HG03460 (cell line): Measurements from ENCODE around the gene FOXP4.

Experiments used
- ATAC-seq: cut with Tn5 transposase; IDR thresholded peaks from one replicate; pipeline ENCODE4 v1.9.1; 2021; ENCODE audit not compliant: unreplicated experiment

The FOXP4 gene, protein sequence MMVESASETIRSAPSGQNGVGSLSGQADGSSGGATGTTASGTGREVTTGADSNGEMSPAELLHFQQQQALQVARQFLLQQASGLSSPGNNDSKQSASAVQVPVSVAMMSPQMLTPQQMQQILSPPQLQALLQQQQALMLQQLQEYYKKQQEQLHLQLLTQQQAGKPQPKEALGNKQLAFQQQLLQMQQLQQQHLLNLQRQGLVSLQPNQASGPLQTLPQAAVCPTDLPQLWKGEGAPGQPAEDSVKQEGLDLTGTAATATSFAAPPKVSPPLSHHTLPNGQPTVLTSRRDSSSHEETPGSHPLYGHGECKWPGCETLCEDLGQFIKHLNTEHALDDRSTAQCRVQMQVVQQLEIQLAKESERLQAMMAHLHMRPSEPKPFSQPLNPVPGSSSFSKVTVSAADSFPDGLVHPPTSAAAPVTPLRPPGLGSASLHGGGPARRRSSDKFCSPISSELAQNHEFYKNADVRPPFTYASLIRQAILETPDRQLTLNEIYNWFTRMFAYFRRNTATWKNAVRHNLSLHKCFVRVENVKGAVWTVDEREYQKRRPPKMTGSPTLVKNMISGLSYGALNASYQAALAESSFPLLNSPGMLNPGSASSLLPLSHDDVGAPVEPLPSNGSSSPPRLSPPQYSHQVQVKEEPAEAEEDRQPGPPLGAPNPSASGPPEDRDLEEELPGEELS

GRCh38 chr6:41545703-41546474 lies at the start of gene FOXP4:
FOXP4 (plus strand) TSS chr6:41546381; CDS start chr6:41565761, 19,380 bp downstream.
- ATAC-seq = peak; percentile 64

- no peak for ATAC-seq
These were observed 48.6 kb upstream of the FOXP4 start for GRCh38 chr6:41497573-41497972.

- ATAC-seq = no peak
These were observed 48.2 kb upstream of the FOXP4 start for GRCh38 chr6:41497994-41498393.

GRCh38 chr6:41498968-41499599 lies 47.1 kb upstream of the FOXP4 start:
- ATAC-seq = no peak

DNA sequence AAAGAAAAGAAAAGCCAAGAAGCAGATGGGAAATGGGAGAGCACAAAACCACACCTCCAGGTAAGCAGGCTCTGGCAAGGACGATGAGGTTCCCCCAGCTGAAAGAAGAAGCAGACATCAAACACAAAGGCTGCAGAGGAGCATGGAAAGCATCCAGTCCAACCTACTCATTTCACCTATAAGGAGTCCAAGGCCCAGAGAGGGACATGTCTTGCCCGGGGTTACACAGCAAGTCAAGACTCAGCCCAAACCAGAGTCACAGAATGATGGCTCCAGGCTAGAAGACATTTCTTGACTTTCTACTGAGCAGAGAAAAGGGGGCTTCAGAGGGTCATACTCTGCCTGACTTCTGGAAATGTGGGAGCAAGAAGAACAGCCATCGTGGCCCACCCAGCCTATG lies 45.6 kb upstream of the FOXP4 start:
- no peak for ATAC-seq

DNA sequence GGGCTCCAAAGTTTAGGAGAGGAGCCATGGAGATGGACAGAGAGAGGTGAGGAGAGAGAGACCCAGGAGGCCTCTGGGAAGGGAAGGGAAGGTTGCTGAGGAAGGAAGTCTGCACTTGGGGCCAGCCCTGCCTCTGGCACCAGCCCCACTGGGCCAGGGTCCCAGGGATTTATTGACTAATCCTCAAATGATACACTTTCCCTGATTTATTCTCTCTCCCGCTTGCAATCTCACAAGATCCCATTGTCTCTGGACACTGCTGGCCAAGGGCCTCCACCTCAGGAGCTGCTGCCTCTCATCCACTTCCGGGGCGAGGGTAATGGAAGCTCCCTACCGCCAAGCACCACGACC lies 43.6 kb upstream of the FOXP4 start:
- ATAC-seq = no peak

DNA sequence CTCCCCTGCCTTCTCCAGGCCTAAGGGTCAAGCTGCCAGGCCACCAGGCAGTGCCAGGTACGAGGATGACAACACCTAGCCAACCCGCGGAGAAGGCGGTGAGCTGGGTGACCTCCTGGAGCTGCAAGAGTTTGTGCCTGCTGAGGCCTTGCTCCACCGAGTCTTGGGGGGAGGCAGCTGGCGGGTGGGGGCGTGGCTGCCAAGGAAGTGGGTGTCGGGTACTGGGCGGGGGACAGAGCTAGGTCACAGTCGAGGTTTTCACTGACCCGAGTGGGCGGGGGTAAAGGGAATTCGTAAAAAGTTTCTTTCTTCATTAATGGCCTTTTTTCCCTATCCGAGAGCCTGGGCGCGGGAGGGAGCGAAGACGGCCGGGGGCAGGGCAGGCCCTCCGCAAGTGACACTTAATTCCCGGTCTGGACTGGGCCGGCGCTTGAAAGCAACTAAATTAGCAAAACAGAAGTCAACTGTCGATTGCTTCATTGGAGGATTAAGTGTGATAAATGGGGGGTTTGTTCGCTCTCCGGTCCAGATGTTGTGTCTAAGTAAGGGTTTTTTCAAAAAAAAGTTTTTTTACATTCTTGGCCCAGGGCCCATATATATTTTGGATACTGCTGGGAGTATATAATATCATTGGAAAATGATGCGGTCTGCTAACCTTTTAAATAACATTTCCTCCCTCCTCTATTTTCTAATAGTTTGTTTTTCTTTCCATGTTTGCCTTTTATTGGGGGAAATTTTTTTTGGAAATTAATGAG lies 43.1 kb upstream of the FOXP4 start:
- no peak for ATAC-seq

- ATAC-seq = no peak
These were observed 42.2 kb upstream of the FOXP4 start for GRCh38 chr6:41503827-41504465.

- peak; percentile 7 for ATAC-seq
These were observed 41.6 kb upstream of the FOXP4 start for GRCh38 chr6:41504466-41505121.

- ATAC-seq = peak; percentile 70
These were observed 40.8 kb upstream of the FOXP4 start for GRCh38 chr6:41505122-41506049.

GRCh38 chr6:41508479-41508878 lies 37.7 kb upstream of the FOXP4 start:
- ATAC-seq = no peak

- ATAC-seq = no peak
These were observed 36.6 kb upstream of the FOXP4 start for GRCh38 chr6:41509580-41509979.

DNA sequence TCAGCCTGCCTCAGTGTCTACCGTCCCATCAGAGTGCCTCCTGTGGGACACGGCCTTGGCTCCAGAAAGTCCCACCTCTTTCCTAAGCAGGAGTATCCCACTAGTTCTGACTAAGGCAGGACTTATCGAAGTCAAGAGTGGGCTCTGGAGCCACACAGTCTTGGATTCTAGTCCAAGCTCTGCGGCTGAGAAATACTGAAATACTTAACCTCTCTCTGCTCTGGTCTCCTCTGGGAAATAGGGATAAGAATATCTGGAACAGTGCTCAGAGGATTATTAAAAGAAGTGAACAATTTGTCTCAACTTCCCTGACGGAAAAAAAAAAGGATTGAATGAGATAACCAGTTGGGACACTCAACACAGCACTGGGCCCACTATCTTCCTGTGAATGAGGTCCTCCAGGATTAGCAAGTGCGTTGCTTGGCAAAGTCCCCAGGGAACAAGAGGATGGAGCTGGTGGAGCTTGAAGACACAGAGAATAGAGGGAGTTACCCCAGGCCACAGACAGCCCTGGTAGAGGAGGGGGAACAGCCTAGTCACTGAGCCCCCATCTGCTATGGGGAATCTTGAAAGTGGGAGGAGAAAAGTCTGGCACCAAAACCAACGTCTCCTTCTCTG lies 34.6 kb upstream of the FOXP4 start:
- no peak for ATAC-seq

- no peak for ATAC-seq
These were observed 34.0 kb upstream of the FOXP4 start for GRCh38 chr6:41512146-41512701.

DNA sequence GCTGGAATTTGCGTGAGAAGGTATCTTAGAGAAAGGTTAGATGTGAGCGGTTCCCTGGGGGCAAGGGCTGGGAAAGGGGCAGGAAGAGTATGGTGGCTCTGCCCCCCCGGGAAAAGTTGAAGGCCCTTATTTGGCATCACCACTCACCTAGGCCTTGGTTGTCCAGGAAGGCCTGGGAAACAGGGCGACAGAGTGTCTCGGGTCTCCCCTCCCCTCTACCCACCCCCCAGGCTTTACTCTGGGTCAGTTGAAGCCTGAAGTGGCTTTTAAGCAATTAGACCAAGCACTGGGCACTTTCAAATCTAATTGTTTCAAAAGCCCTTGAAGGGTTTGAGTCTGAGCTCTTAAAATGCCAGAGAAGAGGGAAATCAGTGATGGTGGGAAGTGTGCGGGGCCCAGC lies 30.2 kb upstream of the FOXP4 start:
- ATAC-seq = no peak

- ATAC-seq = no peak
These were observed 28.1 kb upstream of the FOXP4 start for GRCh38 chr6:41518118-41518517.

- ATAC-seq = no peak
These were observed 26.9 kb upstream of the FOXP4 start for GRCh38 chr6:41519305-41519744.
